C4-2B (cell line): ENCODE results near the gene GLYATL1B.
"Not testable (repeated sequence)": the region's sequence is repeated elsewhere in the genome, so short reads cannot be mapped to it uniquely, and the experiment has no call there.

Experiments
- CTCF ChIP-seq: fragments of 450-650 bp; conservative IDR thresholded peaks from 2 replicates; pipeline ENCODE4 v1.5.1; 2017; ENCODE audit warnings: mild to moderate bottlenecking
- ZFX ChIP-seq: fragments of 450-650 bp; IDR thresholded peaks from 2 replicates; pipeline ENCODE4 v1.6.1; 2017

- not testable (repeated sequence) for TF ChIP-seq CTCF, ZFX
Observed at GRCh38 chr11:59093576-59093975, 7.5 kb downstream of the GLYATL1B start.
